Mesendoderm (in vitro differentiated cells): ENCODE measurements around the gene SCRG1.

ENCODE experiments used
- DNase-seq: peaks from one replicate; pipeline ENCODE4 v3.0.0; 2013
- H2AK5ac ChIP-seq: 2 replicates; pipeline ENCODE4 v1.6.1; 2013; ENCODE audit warnings: low read length, inconsistent platforms
- H2BK120ac ChIP-seq: 2 replicates; pipeline ENCODE4 v1.6.1; 2013; ENCODE audit warnings: low read depth, mild to moderate bottlenecking, low read length, moderate library complexity, mixed read lengths
- H2BK15ac ChIP-seq: replicated peaks from 2 replicates; pipeline ENCODE4 v1.6.1; 2013; ENCODE audit warnings: low read depth, mild to moderate bottlenecking, moderate library complexity
- H2BK5ac ChIP-seq: 2 replicates; pipeline ENCODE4 v1.6.1; 2013; ENCODE audit warnings: low read length, inconsistent platforms
- H3K18ac ChIP-seq: 2 replicates; pipeline ENCODE4 v1.6.1; 2013; ENCODE audit warnings: mild to moderate bottlenecking, low read length, mixed read lengths
- H3K23ac ChIP-seq: one replicate; pipeline ENCODE4 v1.6.1; 2013; ENCODE audit warnings: low read length
- H3K27ac ChIP-seq: 2 replicates; pipeline ENCODE4 v1.5.1; 2013; ENCODE audit warnings: low read depth, mild to moderate bottlenecking, inconsistent platforms, low read length, moderate library complexity
- H3K27me3 ChIP-seq: 2 replicates; pipeline ENCODE4 v1.6.1; 2013; ENCODE audit warnings: low read length, control low read depth, mild to moderate bottlenecking, inconsistent platforms; ENCODE audit not compliant: insufficient read depth, poor library complexity
- H3K36me3 ChIP-seq: 2 replicates; pipeline ENCODE4 v1.6.1; 2013; ENCODE audit warnings: low read length, inconsistent platforms; ENCODE audit not compliant: control insufficient read depth, insufficient read depth
- H3K4ac ChIP-seq: one replicate; pipeline ENCODE4 v1.6.1; 2013; ENCODE audit warnings: low read depth, mild to moderate bottlenecking, low read length, moderate library complexity
- H3K4me1 ChIP-seq: 2 replicates; pipeline ENCODE4 v1.6.1; 2013; ENCODE audit warnings: low read depth, low read length, inconsistent platforms; ENCODE audit not compliant: control insufficient read depth
- H3K4me2 ChIP-seq: 2 replicates; pipeline ENCODE4 v1.6.1; 2013; ENCODE audit warnings: low read length
- H3K4me3 ChIP-seq: 2 replicates; pipeline ENCODE4 v1.5.1; 2013; ENCODE audit warnings: mild to moderate bottlenecking, low read length
- H3K56ac ChIP-seq: one replicate; pipeline ENCODE4 v1.6.1; 2013; ENCODE audit warnings: low read length
- H3K79me1 ChIP-seq: 2 replicates; pipeline ENCODE4 v1.6.1; 2013; ENCODE audit warnings: low read length, inconsistent platforms
- H3K79me2 ChIP-seq: 2 replicates; pipeline ENCODE4 v1.6.1; 2013; ENCODE audit warnings: mild to moderate bottlenecking, low read length; ENCODE audit not compliant: control insufficient read depth, insufficient read depth
- H3K9ac ChIP-seq: 2 replicates; pipeline ENCODE4 v1.6.1; 2013; ENCODE audit warnings: low read length, inconsistent platforms
- H4K5ac ChIP-seq: one replicate; pipeline ENCODE4 v1.6.1; 2013; ENCODE audit warnings: low read length
- H4K8ac ChIP-seq: one replicate; pipeline ENCODE4 v1.6.1; 2013; ENCODE audit warnings: low read depth, mild to moderate bottlenecking, control low read depth, low read length, moderate library complexity
- WGBS: extraction: QIAGEN DNeasy Blood & Tissue Kit; methylation state at CpG from one replicate; pipeline ENCODE4 v1.1.7; 2013; ENCODE audit warnings: low lambda C conversion rate, missing lambda C conversion rate; ENCODE audit not compliant: insufficient coverage; ENCODE audit errors: extremely low coverage; 5-methylcytosine and 5-hydroxymethylcytosine counted together

Gene SCRG1

GRCh38 chr4:173415885-173416653 lies 17.2 kb upstream of the SCRG1 start:
- WGBS: no CpG with 5 or more reads among the region's 26 CpGs
- no peak overlapping the region for H3K18ac ChIP-seq
- H3K56ac ChIP-seq: no peak overlapping the region
- no peak overlapping the region for H3K4me3 ChIP-seq
- H3K27ac ChIP-seq: no peak overlapping the region
- H3K23ac ChIP-seq: no peak overlapping the region
- no peak overlapping the region for H2BK15ac ChIP-seq
- no peak overlapping the region for H2BK120ac ChIP-seq
- no peak overlapping the region for H3K4ac ChIP-seq
- no peak overlapping the region for H3K9ac ChIP-seq
- no peaks in the 10 kb centered on the region for H3K27me3 ChIP-seq
- H2AK5ac ChIP-seq: no peak overlapping the region
- no peak overlapping the region for H4K8ac ChIP-seq
- H3K79me2 ChIP-seq: no peaks in the 10 kb centered on the region
- no peak for DNase-seq
- no peak overlapping the region for H2BK5ac ChIP-seq
- H3K36me3 ChIP-seq: no peaks in the 10 kb centered on the region
- no peaks in the 10 kb centered on the region for H3K4me1 ChIP-seq
- no peak overlapping the region for H4K5ac ChIP-seq
- no peak overlapping the region for H3K4me2 ChIP-seq
- H3K79me1 ChIP-seq: no peaks in the 10 kb centered on the region

- Histone ChIP-seq H3K4ac (no peak overlapping the region), H3K27me3 (no peaks in the 10 kb centered on the region), H2BK120ac (no peak overlapping the region), H3K56ac (no peak overlapping the region), H3K23ac (no peak overlapping the region), H3K4me2 (no peak overlapping the region), H2BK5ac (no peak overlapping the region), H3K79me1 (no peaks in the 10 kb centered on the region), H4K8ac (no peak overlapping the region), H4K5ac (no peak overlapping the region), H3K9ac (no peak overlapping the region), H3K79me2 (no peaks in the 10 kb centered on the region), H3K4me3 (no peak overlapping the region), H2AK5ac (no peak overlapping the region), H2BK15ac (no peak overlapping the region), H3K27ac (no peak overlapping the region), H3K36me3 (no peaks in the 10 kb centered on the region), H3K18ac (no peak overlapping the region), H3K4me1 (no peaks in the 10 kb centered on the region)
- no peak for DNase-seq
- WGBS: no CpG with 5 or more reads among the region's 3 CpGs
Measured at GRCh38 chr4:173415092-173415491, 16.2 kb upstream of the SCRG1 start.

GRCh38 chr4:173414456-173414855 lies 15.5 kb upstream of the SCRG1 start:
- Histone ChIP-seq H3K4me3 (no peak overlapping the region), H2AK5ac (no peak overlapping the region), H2BK120ac (no peak overlapping the region), H3K4ac (no peak overlapping the region), H3K36me3 (no peaks in the 10 kb centered on the region), H2BK15ac (no peak overlapping the region), H3K18ac (no peak overlapping the region), H3K4me2 (no peak overlapping the region), H3K23ac (no peak overlapping the region), H3K79me1 (no peaks in the 10 kb centered on the region), H3K9ac (no peak overlapping the region), H4K5ac (no peak overlapping the region), H3K56ac (no peak overlapping the region), H3K4me1 (no peaks in the 10 kb centered on the region), H3K27me3 (no peaks in the 10 kb centered on the region), H3K27ac (no peak overlapping the region), H3K79me2 (no peaks in the 10 kb centered on the region), H2BK5ac (no peak overlapping the region), H4K8ac (no peak overlapping the region)
- no CpG with 5 or more reads among the region's 3 CpGs for WGBS
- DNase-seq: no peak

- no peak overlapping the region for H3K27ac ChIP-seq
- no CpG with 5 or more reads among the region's 1 CpG for WGBS
- no peak overlapping the region for H4K8ac ChIP-seq
- H2AK5ac ChIP-seq: no peak overlapping the region
- H3K79me2 ChIP-seq: no peaks in the 10 kb centered on the region
- no peak overlapping the region for H3K18ac ChIP-seq
- H3K9ac ChIP-seq: no peak overlapping the region
- H2BK5ac ChIP-seq: no peak overlapping the region
- no peak overlapping the region for H4K5ac ChIP-seq
- H3K4me1 ChIP-seq: no peaks in the 10 kb centered on the region
- H3K4ac ChIP-seq: no peak overlapping the region
- no peaks in the 10 kb centered on the region for H3K36me3 ChIP-seq
- no peak overlapping the region for H3K23ac ChIP-seq
- H3K56ac ChIP-seq: no peak overlapping the region
- no peaks in the 10 kb centered on the region for H3K79me1 ChIP-seq
- H3K4me2 ChIP-seq: no peak overlapping the region
- no peak for DNase-seq
- H2BK15ac ChIP-seq: no peak overlapping the region
- no peak overlapping the region for H2BK120ac ChIP-seq
- H3K4me3 ChIP-seq: no peak overlapping the region
- H3K27me3 ChIP-seq: no peaks in the 10 kb centered on the region
Measured at GRCh38 chr4:173413036-173413435, 14.1 kb upstream of the SCRG1 start.

- Histone ChIP-seq H3K4me3 (no peak overlapping the region), H3K27me3 (no peaks in the 10 kb centered on the region), H4K5ac (no peak overlapping the region), H3K9ac (no peak overlapping the region), H3K36me3 (no peaks in the 10 kb centered on the region), H3K4me2 (no peak overlapping the region), H3K56ac (no peak overlapping the region), H3K4me1 (no peaks in the 10 kb centered on the region), H2BK120ac (no peak overlapping the region), H3K23ac (no peak overlapping the region), H3K27ac (no peak overlapping the region), H4K8ac (no peak overlapping the region), H2AK5ac (no peak overlapping the region), H2BK15ac (no peak overlapping the region), H3K18ac (no peak overlapping the region), H3K79me2 (no peaks in the 10 kb centered on the region), H3K4ac (no peak overlapping the region), H2BK5ac (no peak overlapping the region), H3K79me1 (no peaks in the 10 kb centered on the region)
- WGBS: no CpG with 5 or more reads among the region's 4 CpGs
- DNase-seq: no peak
Measured at GRCh38 chr4:173411106-173411693, 12.3 kb upstream of the SCRG1 start.

GRCh38 chr4:173410079-173410478 lies 11.2 kb upstream of the SCRG1 start:
- no peak overlapping the region for H2BK5ac ChIP-seq
- H3K79me1 ChIP-seq: no peaks in the 10 kb centered on the region
- H3K4ac ChIP-seq: no peak overlapping the region
- H4K8ac ChIP-seq: no peak overlapping the region
- H3K9ac ChIP-seq: no peak overlapping the region
- no peak overlapping the region for H3K4me3 ChIP-seq
- H3K27ac ChIP-seq: no peak overlapping the region
- DNase-seq: no peak
- no peak overlapping the region for H3K18ac ChIP-seq
- H3K4me2 ChIP-seq: no peak overlapping the region
- H3K23ac ChIP-seq: no peak overlapping the region
- H3K4me1 ChIP-seq: no peaks in the 10 kb centered on the region
- H3K79me2 ChIP-seq: no peaks in the 10 kb centered on the region
- H3K27me3 ChIP-seq: no peaks in the 10 kb centered on the region
- no peak overlapping the region for H2AK5ac ChIP-seq
- H3K56ac ChIP-seq: no peak overlapping the region
- no peak overlapping the region for H2BK15ac ChIP-seq
- WGBS: no CpG with 5 or more reads among the region's 2 CpGs
- H4K5ac ChIP-seq: no peak overlapping the region
- H2BK120ac ChIP-seq: no peak overlapping the region
- H3K36me3 ChIP-seq: no peaks in the 10 kb centered on the region
